A204.1 (cell line): ENCODE results near the gene RAB11FIP2.

Source experiments
- FAIRE-seq: peaks from 2 replicates; lab custom pipeline; 2012; peaks lifted over from hg19 to GRCh38; lab: Jason Lieb, UNC

RAB11FIP2 gene

GRCh38 chr10:117980755-117981702 lies 65.7 kb downstream of the RAB11FIP2 start:
- no peak for FAIRE-seq

- no peak for FAIRE-seq
These were observed 66.5 kb downstream of the RAB11FIP2 start for GRCh38 chr10:117980216-117980615.

- no peak for FAIRE-seq
These were observed 74.4 kb downstream of the RAB11FIP2 start for GRCh38 chr10:117972168-117972837.

- no peak for FAIRE-seq
These were observed 75.8 kb downstream of the RAB11FIP2 start for GRCh38 chr10:117970962-117971361.

- no peak for FAIRE-seq
These were observed 77.1 kb downstream of the RAB11FIP2 start for GRCh38 chr10:117969592-117969991.

GRCh38 chr10:117968354-117969182 lies 78.2 kb downstream of the RAB11FIP2 start:
- no peak for FAIRE-seq

GRCh38 chr10:117967149-117967650 lies 79.5 kb downstream of the RAB11FIP2 start:
- FAIRE-seq, result no peak

- FAIRE-seq, result peak; percentile 19
These were observed 80.8 kb downstream of the RAB11FIP2 start for GRCh38 chr10:117965984-117966383.

GRCh38 chr10:117964536-117964935 lies 82.2 kb downstream of the RAB11FIP2 start:
- no peak for FAIRE-seq

- no peak for FAIRE-seq
These were observed 86.3 kb downstream of the RAB11FIP2 start for GRCh38 chr10:117960345-117960935.

- FAIRE-seq, result no peak
These were observed 89.8 kb downstream of the RAB11FIP2 start for GRCh38 chr10:117956972-117957371.

- no peak for FAIRE-seq
These were observed 91.6 kb downstream of the RAB11FIP2 start for GRCh38 chr10:117955176-117955575.
